Measurements from ENCODE around the gene SPECC1L.

DNA sequence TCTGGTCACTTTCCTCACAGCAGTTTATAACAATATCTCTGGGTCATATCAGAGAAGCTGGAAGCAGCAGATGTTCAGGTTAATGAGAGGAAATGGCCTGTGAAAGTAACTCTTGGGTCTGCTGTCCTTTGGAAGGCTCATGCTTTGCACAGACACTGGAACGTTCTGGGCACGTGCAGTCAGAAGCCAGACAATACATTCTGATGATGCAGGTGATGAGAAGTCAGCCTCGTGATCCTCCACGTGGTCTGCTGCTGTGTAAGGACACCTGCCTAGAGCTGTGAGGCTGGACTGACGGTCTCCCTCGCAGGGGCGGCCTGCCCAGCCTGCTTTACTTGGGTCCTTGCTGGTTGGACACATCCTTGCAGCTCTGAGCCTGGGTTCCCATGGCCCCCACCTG is 138.0 kb downstream of the SPECC1L start:
- TF ChIP-seq CTCF (IDR thresholded peaks at IDR 0.05) (no peak), POLR2A (IDR thresholded peaks at IDR 0.05) (no peak)

Data from stomach (tissue), 4 donors.